Fibroblast of lung (primary cell): ENCODE measurements around the gene P2RY6.

Source experiments
- CTCF ChIP-seq, 2 donors: IDR thresholded peaks in 1 of 2; conservative IDR thresholded peaks in 1 of 2; 1 replicate in 1 of 2; 2 replicates in 1 of 2; pipeline ENCODE4 v1.5.1; 2011 to 2012; ENCODE audit warnings: low read length in 2 of 2, control low read depth in 1 of 2, inconsistent platforms in 1 of 2, low read depth in 1 of 2, mild to moderate bottlenecking in 1 of 2
- EZH2 ChIP-seq: IDR thresholded peaks from 2 replicates; pipeline ENCODE4 v1.5.1; 2012; ENCODE audit warnings: low read length, control low read depth, mild to moderate bottlenecking; ENCODE audit errors: missing control alignments

- no peak for TF ChIP-seq CTCF (conservative IDR thresholded peaks at IDR 0.05 in 1 of 2, IDR thresholded peaks at IDR 0.05 in 1 of 2; ENCODE audit: low read depth in 1 of 2, low read length in 2 of 2)
- no peak for TF ChIP-seq EZH2
These were observed 41.2 kb upstream of the P2RY6 start for GRCh38 chr11:73230931-73231330.
